ENCODE data around the gene FGF3.

Gene FGF3

DNA sequence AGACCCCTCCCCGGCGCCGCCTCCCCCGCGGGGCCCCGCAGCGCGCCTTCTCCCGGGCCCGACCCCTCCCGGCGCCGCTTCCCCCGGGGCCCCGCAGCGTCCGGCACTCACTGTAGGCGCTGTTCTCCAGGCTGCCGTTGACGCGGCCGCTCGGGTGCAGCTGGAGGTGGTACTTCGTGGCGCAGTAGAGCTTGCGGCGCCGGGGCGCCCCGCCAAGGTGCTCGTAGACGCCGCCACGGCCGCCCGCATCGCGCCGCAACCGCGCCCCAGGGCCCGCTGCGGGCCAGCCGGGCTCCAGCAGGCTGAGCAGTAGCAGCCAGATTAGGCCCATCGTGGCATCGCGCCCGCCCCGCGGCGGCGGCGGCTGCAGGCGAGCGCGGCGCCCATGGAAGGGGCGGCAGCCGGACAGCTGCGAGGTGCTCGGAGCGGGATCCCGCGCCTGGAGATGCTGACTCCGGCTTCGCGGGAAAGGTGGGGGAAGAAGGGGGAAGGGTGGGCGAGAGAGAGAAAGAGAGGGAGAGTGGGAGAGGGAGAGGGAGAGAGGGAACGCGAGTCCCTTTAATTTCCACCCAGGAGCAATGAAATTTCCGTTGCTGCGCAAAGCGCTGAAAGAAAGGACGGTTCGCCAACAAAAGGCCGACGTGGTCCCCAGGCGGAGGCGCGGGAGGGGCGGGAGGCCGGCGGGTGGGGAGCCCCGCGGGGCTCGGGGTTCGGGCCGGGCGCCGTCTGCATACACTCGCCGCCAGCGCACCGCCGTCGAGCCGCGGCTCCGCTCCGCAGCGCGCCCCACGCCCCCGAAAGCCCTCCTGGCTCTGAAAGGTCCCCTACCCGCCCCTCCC lies at the start of gene FGF3:
FGF3 (minus strand) TSS at position 814 of the 839 bp plus-strand sequence; CDS start at position 331, 483 bp downstream.
- DNase-seq (ENCODE audit: low spot score): no peak

DNA sequence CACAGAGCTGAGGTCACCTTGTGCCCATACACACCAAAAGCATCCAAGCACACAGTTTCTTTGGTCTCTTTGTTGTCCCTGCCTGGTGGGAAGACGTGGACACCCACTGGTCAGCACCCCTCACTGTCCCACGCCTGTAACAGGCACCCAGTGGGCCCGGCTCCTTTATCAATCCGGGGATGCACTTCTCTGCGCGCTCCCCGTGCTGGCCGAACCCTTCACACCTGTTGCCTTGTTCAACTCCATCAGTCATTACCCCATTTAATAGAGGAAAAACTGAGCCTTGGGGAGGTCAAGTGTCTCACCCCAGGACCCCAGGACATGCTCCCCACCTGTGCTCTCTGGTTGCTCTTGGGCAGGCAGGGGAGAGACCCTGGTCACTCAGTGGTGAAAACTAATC lies 49.7 kb upstream of the FGF3 start:
- DNase-seq (ENCODE audit: low spot score): no peak

DNA sequence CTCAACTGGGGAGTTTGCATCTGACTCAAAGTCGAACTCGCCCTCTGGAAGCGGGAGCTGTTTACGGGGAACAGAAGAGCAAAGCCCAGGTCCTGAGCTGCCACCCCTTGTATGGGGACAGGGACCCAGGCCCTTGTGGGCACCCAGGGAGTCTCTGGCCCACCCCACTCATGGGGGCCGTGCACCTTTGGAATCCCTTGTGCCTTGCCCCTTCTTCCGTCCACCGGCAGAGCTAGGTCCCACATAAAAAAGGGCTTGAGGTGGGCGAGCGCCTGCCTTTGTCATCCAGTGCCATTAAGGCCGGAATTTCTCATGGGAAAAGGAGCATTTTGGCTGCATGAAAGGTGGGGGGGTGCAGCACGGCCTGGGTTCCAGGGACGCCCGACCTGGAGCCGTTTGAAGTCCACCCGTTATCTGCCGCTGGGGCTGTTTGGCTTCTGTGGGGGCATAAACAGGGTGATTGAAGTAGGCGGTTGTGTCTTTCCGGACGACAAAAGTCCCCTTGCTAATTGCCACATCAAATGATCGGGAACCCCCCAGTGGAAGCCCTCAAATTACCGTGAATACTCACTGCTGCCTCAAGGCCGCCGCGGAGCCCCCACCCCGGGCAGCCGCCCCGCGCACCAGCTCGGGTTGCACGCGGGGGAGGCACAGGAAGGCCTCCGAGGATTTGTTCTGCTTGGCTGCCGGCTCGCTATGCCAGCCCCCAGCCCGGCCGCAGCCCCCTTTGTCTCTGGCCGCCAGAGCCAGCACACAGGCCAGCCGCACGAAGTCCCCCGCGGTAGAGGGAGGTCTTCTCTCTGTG lies 49.0 kb upstream of the FGF3 start:
- no peak for DNase-seq (ENCODE audit: low spot score)

DNA sequence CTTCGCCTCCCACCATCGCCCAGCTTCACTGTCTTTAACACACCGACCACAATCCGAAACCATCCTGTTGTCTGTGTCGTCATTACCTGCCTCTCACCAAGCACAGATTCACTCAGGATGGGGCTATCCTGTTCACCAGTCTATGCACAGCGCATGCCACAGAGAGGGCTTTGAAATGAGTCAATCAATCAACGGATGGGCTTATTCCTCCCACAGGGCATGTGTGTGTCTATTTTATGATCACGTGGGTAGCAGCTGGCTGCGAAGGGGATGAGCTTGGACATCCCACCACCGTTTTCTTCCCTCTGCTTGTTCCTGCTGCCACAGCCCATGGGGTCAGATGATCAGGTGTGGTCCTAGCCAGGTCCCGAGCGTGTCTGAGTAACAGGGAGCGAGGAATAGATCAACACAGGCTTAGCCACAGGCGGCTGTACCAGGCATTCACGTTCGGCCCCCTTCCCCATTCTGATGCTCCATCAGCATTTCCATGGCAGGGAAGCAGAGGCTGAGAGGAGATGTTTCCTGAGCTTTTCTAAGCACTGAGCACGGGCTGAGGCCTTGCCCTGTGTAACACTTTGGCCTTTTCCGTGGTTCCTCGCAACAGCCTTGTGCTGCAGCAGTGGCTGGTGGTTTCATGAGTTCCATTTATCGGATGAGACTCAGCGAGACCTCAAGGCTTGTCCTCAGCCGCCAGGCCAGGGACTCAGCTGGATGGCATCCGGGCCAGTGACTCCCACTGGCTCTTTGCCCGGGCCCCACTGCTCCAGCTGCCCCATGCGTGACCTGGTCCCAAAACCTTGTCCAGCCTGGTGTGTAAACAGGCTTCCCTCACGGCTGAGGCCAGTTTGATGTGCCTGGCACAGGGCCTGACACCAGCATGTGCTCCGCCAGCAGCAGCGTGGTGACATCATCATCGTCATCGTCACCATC lies 48.1 kb upstream of the FGF3 start:
- no peak for DNase-seq (ENCODE audit: low spot score)

DNA sequence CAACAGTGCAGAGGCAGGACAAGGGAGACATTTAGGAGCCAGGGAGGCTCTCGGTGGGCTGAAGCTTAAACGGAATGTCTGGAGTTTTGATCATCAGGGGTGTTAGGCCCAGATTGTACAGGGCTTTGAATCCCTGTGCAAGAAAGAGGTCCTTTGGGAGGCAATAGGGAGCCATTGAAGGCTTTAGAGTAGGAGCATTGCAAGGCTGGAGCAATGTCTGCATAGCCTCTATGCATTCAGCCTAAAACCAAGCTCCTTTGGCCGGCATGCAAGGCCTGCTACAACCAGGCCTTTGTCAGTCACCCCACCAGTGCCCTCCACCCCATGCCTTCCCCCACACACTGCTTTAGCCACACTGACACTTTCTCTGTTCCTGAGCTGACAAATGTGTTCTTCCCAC lies 47.4 kb upstream of the FGF3 start:
- DNase-seq (ENCODE audit: low spot score): no peak

DNA sequence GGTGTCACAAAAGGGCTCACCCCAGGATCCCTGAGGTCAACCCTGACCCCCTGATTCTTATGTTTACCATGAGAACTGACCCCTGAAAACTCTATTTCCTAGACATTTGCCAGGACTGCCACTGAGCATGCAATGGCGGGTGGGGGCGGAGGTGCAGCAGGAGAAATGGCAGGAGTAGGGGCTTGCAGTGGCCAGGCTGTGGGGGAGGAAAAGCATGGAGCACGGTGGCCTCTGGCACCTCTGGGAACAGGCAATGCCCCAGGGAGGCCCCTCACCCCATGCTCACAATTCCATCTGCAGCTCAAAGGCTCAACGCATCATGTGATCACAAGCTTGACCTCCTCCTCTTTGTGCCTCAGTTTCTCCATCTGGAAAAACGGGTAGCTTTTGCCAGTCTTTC lies 46.5 kb upstream of the FGF3 start:
- DNase-seq (ENCODE audit: low spot score): no peak

DNA sequence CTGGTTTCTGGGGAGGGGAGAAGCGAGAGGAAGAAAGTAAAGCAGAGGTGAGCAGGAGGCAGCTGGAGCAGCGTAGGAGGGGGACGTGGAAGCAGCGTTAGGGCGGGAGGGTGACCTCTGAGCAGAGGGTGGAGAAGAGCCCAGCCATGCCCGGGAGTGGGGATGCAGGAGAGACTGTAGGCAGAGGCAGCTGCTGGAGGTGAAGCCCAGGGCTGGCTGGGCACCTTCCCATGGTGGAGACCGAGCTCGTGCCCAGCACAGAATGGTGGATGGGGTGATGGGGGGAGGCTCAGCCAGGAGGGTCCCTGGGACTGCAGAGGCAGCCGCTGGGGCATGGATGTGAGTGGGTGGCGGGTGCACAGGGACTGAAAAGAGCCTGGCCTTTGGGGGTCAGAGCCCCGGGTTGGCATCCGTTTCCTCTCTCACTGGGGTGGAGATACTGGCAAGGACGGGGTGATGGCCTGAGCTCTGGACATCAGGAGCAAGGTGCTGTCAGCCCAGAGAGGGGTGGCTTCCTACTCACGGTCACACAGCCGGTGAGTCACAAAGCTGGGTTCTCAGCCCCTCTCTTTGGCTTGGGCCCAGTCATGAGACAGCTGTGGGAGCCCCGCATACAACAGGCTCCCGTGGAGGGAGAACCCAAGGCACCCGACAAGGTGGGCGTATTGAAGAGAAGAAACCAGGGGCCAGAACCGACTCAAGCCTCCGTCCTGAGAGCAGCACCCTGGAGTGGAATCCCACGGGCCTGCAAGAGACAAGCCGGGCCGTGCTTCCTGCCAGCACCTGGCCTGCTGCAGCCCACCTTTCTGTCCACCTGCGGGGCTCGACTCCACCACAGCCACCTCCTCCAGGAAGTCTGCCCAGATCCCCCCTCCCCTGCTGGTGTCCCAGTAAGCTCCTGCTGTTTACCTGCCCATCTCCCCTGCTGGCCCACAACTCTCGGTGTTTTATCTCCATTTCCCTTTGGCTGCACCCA lies 45.8 kb upstream of the FGF3 start:
- no peak for DNase-seq (ENCODE audit: low spot score)

DNA sequence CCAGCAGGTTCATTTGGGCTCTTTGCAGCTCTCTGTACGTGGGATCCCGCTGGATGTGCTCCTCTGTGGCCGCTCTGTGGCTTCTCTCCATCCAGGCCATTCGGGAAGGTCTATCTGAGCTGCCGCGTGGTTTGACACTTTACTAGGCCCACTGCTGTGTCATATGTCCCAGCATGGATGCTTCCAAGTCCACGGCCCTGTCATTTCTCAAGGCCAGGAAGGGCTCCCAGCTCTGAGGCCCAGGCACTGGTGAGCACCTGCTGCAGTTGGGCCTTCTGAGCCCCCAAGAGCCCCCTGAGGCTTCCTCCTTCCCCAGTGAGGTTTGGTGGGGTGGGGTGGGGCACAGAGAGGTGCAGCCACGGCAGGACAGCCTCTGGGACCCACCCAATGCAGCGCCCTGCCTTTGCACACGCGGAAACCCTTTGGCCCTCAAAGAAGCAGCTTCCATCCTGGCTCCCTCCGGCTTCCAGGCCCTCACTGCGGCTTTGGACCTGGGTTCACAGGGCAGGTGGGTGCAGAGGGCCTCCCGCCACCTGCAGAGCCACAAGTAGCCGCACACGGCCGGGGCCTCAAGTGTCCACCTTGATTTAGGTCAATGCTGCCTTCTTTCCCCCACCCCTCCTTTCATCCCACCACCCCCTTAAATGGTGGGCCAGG lies 44.5 kb upstream of the FGF3 start:
- no peak for DNase-seq (ENCODE audit: low spot score)

DNA sequence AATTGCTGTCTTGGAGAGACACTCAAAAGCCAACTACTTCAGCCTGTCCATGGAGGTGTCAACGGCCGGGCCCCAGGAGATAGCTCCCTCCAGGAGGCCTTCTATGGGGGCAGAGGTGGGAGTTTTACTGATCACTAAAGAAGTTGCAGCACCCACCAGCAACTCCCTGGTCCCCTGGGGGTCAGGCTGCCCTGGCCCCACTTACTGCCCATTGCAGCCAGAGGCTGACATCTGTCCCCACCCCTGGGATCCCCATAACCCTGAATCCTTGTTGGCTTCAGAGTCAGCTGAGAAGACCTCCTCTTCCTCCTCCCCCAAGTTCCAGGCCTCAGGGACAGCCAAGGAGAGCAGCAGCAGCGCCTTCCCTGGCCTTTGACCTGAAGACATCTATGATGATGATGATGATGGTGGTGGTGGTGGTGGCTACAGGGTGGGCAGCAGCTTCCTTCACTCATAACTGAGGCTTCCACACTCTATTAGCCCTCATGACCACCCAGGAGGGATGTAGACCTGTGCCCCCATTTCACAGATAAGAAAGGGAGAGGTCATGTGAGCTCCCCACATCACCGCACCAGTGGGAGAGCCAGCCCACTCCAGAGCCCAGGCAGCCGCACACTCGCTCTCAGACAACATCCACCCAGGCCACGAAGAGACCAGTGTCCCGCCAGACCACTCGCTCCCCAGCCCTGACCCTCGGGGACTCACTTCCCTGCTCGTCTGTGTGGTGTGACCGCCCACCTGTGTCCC lies 43.8 kb upstream of the FGF3 start:
- no peak for DNase-seq (ENCODE audit: low spot score)

DNA sequence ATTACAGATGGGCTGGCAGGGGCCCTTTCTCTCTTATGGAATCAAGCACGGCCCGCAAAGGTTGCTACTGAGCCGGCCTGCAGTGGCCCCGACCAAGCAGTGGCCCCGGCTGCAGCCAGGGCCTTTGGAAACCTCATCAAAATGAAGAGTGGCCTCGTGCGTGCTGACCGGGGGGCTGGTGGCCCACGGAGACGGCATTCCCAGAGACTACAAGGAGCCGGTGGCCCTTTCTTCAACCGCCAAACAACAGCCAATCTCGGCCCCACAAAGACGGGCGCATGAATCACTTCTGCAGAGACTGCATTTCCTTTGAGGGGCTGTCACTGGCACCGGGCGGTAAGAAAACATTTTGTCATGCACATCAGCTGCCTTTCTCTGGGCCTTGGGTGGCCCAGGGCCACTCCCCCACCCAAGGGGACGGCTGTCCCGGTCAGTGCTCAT lies 43.1 kb upstream of the FGF3 start:
- DNase-seq (ENCODE audit: low spot score): no peak

DNA sequence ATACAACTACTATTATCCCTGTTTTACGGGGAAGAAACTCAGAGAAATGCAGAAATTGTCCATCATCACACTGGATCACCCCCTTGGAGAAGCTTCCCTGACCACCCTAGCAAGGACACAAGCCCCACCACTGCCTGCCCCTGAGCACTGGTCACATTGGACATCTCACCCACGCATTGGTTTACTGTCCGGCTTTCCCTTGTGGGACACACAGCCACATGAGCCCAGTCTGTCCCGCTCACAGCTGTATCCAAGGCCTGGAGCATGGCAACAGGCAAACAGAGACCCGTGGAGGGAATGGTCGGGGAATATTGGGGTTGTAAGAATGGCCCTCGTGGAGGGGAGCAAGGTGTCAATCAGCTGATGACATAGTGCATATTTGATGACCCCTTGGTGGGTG lies 42.7 kb upstream of the FGF3 start:
- DNase-seq (ENCODE audit: low spot score): no peak

DNA sequence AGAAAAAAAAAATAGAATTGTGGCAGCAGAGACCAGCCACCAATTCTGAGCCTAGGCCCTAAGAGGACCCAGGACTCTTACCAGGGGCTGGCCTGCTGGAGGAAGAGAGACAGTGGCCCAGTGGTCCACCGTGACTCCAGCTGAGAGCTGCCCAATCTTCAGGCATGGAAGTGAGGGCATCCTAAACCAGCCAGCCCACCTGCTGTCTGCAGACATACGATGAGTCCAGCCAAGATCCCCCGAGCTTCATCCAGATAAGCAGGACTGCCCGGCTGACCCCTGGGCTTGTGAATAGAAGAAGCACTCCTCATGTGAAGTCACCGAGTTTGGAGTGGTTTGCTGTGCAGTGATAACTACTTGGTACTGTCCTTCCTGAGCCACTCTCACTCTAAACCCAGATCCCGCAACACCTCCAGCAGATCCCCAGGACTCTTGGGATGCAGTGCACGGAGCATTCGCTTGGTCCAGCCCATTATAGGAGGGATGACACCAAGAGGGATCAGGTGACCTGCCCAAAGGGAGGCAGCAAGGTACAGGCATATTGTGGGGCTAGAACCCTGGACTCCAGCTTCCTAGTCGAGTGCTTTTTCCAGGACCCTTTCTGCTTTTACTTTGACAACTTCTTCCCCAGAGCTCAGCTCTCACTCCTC lies 41.7 kb upstream of the FGF3 start:
- no peak for DNase-seq (ENCODE audit: low spot score)

DNA sequence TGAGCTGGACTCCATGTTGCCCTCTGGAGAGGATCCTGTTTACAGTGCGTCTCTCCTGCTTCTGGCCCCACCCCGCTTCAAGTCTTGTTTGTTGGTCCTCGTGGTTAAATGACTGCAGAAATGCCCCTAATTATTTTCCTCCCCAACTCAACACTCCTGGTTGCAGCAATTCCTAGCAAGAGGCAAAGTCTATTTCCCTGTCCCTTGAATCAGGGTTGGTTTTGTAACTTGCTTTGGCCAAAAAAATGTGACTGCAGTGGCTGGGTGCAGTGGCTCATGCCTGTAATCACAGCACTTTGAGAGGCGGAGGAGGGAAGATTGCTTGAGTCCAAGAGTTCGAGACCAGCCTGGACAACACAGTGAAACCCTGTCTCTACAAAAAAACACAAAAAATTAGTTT lies 41.0 kb upstream of the FGF3 start:
- DNase-seq (ENCODE audit: low spot score): no peak

DNA sequence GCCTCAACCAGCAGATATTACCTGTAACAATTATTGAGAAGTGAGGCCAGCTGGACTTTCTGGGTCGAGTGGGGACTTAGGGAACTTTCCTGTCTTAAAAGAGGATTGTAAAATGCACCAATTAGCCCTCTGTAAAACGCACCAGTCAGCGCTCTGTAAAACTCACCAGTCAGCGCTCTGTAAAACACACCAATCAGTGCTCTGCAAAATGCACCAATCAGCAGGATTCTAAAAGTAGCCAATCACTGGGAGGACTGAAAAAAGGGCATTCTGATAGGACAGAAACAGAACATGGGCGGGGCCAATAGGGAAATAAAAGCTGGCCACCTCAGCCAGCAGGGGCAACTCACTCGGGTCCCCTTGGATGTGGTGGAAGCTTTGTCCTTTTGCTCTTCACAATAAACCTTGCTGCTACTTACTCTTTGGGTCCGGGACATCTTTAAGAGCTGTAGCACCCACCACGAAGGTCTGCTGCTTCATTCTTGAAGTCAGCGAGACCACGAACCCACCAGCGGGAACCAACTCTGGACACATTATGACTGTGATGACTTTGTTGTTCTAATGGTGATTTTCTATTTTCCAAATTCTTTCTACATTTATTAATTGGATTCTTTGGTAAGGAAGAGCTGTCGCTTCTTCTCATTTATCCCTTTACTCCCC lies 40.2 kb upstream of the FGF3 start:
- DNase-seq (ENCODE audit: low spot score): no peak

DNA sequence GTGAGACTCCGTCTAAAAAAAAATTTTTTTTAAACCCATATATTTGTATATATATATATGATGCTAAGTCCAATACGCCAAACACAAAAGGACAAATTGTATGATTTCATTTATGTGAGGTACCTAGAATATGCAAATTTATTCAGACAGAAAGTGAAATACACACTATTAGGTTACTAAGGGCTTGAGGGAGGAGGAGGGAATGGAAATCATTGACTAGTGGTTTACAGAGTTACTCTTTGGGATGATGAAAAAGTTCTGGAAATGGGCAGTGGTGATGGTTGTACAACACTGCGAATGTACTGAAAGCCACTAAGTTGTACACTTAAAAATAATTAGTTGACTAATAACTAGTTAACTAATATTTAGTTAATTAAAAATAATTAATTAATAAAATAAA lies 36.2 kb upstream of the FGF3 start:
- DNase-seq (ENCODE audit: low spot score): no peak

DNA sequence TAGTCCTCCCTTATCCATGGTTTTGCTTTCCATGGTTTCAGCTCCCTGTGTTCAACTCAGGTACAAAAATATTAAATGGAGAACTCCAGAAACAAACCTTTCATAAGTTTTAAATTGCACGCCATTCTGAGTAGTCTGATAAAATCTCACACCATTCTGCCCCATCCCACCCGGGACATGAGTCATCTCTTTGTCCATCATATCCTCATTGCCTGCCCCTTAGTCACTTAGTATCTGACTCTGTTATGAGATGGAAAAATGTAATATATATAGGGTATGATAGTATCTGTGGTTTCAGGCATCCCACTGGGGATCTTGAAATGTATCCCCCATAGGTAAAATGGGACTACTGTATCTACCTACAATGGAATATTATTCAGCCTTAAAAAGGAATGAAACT lies 35.5 kb upstream of the FGF3 start:
- DNase-seq (ENCODE audit: low spot score): no peak

DNA sequence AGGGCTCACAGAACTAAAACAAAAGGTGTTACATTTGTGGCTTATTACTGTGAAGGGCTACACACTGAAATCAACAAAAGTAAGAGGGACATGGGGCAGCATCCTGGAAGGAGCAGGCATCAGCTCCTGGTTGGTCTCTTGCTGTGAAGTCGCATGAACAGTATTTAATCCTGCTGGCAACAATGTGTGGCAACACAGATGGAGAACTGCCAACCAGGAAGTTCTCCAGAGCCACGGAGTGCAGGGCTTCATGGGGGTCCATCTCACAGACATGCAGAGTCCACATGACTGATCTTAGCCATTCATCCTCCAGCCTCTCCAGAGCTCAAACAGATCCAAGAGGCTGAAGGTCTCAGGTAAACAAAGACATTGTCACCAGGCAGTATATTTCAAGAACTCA lies 32.8 kb upstream of the FGF3 start:
- DNase-seq (ENCODE audit: low spot score): no peak

DNA sequence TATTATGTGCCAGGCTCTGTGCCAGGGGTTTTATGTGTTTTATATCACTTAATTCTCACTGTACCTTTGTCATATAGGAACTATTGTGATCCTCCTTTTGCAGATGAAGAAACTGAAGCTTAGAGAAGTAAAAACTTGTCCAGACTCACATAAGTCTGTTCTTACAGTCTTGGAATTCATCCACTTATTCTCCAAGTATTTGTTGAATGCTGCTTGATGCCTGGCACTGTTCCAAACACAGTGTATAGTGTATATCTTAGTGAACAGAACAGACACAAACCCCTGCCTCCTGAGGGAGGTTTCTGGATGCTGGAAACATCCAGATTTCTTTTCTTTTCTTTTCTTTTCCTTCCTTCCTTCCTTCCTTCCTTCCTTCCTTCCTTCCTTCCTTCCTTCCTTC lies 29.0 kb upstream of the FGF3 start:
- DNase-seq (ENCODE audit: low spot score): no peak

DNA sequence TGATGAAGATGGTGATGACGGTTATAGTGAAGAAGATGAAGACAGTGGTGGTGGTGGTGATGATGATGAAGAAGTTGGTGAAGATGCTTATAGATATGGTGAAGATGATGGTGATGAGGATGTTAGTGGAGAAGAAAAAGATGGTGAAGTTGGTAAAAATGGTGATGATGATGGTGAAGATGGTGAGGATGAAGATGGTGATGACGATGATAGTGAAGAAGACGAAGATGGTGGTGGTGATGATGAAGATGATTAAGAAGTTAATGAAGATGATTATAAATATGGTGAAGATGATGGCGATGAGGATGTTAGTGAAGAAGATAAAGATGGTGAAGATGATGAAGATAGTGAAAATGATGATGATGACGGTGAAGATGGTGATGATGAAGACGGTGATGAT lies 25.2 kb upstream of the FGF3 start:
- DNase-seq (ENCODE audit: low spot score): no peak
